Measurements from ENCODE around the gene ENO4. TPM values are rescaled to one million over a fixed set of nuclear protein-coding genes. Genes with fewer than 3 reads are reported as not detected.

Gene ENO4
- total and polyA plus RNA-seq, 2 experiments from 2014 or later = 0.44 to 0.66 TPM

- Histone ChIP-seq H3K4me3 (no peak overlapping the region), H3K9me3 (ENCODE audit: low read depth) (no peaks in the 10 kb centered on the region), H3K4me1 (ENCODE audit: low read depth) (no peaks in the 10 kb centered on the region), H3K36me3 (no peaks in the 10 kb centered on the region), H3K27me3 (no peaks in the 10 kb centered on the region), H3K27ac (no peak overlapping the region)
- TF ChIP-seq CTCF (IDR thresholded peaks at IDR 0.05; ENCODE audit: low read depth, low read length) = no peak
- DNase-seq (ENCODE audit: low read depth in 1 of 2, low spot score in 1 of 2) = no peak
These were observed 19.4 kb downstream of the ENO4 start for GRCh38 chr10:116868722-116869121.

GRCh38 chr10:116870949-116871348 lies 21.6 kb downstream of the ENO4 start:
- no peaks in the 10 kb centered on the region for H3K9me3 ChIP-seq (ENCODE audit: low read depth)
- no peak overlapping the region for H3K4me3 ChIP-seq
- H3K27me3 ChIP-seq = no peaks in the 10 kb centered on the region
- no peak for TF ChIP-seq CTCF (IDR thresholded peaks at IDR 0.05; ENCODE audit: low read depth, low read length)
- H3K36me3 ChIP-seq = no peaks in the 10 kb centered on the region
- DNase-seq (ENCODE audit: low read depth in 1 of 2, low spot score in 1 of 2) = no peak
- no peak overlapping the region for H3K27ac ChIP-seq
- no peaks in the 10 kb centered on the region for H3K4me1 ChIP-seq (ENCODE audit: low read depth)

- no peak overlapping the region for H3K4me3 ChIP-seq
- TF ChIP-seq CTCF (IDR thresholded peaks at IDR 0.05; ENCODE audit: low read depth, low read length) = no peak
- no peaks in the 10 kb centered on the region for H3K27me3 ChIP-seq
- H3K27ac ChIP-seq = no peak overlapping the region
- no peaks in the 10 kb centered on the region for H3K9me3 ChIP-seq (ENCODE audit: low read depth)
- no peaks in the 10 kb centered on the region for H3K36me3 ChIP-seq
- H3K4me1 ChIP-seq (ENCODE audit: low read depth) = no peaks in the 10 kb centered on the region
- DNase-seq (ENCODE audit: low read depth in 1 of 2, low spot score in 1 of 2) = no peak
These were observed 23.8 kb downstream of the ENO4 start for GRCh38 chr10:116873134-116873533.

- Histone ChIP-seq H3K27me3 (no peaks in the 10 kb centered on the region), H3K36me3 (no peaks in the 10 kb centered on the region), H3K27ac (no peak overlapping the region), H3K9me3 (ENCODE audit: low read depth) (no peaks in the 10 kb centered on the region), H3K4me1 (ENCODE audit: low read depth) (no peaks in the 10 kb centered on the region), H3K4me3 (no peak overlapping the region)
- TF ChIP-seq CTCF (IDR thresholded peaks at IDR 0.05; ENCODE audit: low read depth, low read length) = no peak
- no peak for DNase-seq (ENCODE audit: low read depth in 1 of 2, low spot score in 1 of 2)
These were observed 26.6 kb downstream of the ENO4 start for GRCh38 chr10:116875897-116876296.

- H3K9me3 ChIP-seq (ENCODE audit: low read depth) = no peaks in the 10 kb centered on the region
- H3K27me3 ChIP-seq = no peaks in the 10 kb centered on the region
- no peaks in the 10 kb centered on the region for H3K4me1 ChIP-seq (ENCODE audit: low read depth)
- no peak for TF ChIP-seq CTCF (IDR thresholded peaks at IDR 0.05; ENCODE audit: low read depth, low read length)
- H3K4me3 ChIP-seq = no peak overlapping the region
- H3K27ac ChIP-seq = no peak overlapping the region
- DNase-seq (ENCODE audit: low read depth in 1 of 2, low spot score in 1 of 2) = no peak
- H3K36me3 ChIP-seq = no peaks in the 10 kb centered on the region
These were observed 28.1 kb downstream of the ENO4 start for GRCh38 chr10:116877391-116877790.

GRCh38 chr10:116878123-116878522 lies 28.8 kb downstream of the ENO4 start:
- DNase-seq (ENCODE audit: low read depth in 1 of 2, low spot score in 1 of 2) = no peak
- Histone ChIP-seq H3K9me3 (ENCODE audit: low read depth) (no peaks in the 10 kb centered on the region), H3K27ac (no peak overlapping the region), H3K4me3 (no peak overlapping the region), H3K4me1 (ENCODE audit: low read depth) (no peaks in the 10 kb centered on the region), H3K27me3 (no peaks in the 10 kb centered on the region), H3K36me3 (no peaks in the 10 kb centered on the region)
- no peak for TF ChIP-seq CTCF (IDR thresholded peaks at IDR 0.05; ENCODE audit: low read depth, low read length)
